Naive thymus-derived CD4-positive, alpha-beta T cell (primary cell): ENCODE results near the gene MAPKAP1. TPM values are rescaled to one million over a fixed set of nuclear protein-coding genes. Genes with fewer than 3 reads are reported as not detected.
A peak's percentile ranks its signal among the peaks of the same experiment; 100 is the strongest.

ENCODE experiments used
- ATAC-seq: fragments of 150-1000 bp; cut with Tn5 transposase; 2 replicates; pipeline ENCODE4 v1.10.0; 2021; ENCODE audit warnings: mild to moderate bottlenecking, moderate library complexity
- CTCF ChIA-PET: fragments of 350-600 bp; sonication (Branson Sonifier 250); formaldehyde crosslinking; loops from one replicate; lab custom pipeline; 2021; ENCODE audit warnings: antibody characterized with exemption; lab: Charles Lee
- POLR2A ChIA-PET: fragments of 350-600 bp; sonication (Branson Sonifier 250); formaldehyde crosslinking; loops from one replicate; lab custom pipeline; 2021; ENCODE audit warnings: antibody characterized with exemption, inconsistent platforms; lab: Charles Lee
- DNase-seq, 9 donors: peaks; one replicate each; pipeline versions ENCODE4 v3.0.0 to v3.0.0-alpha.2; 2020 to 2022; ENCODE audit warnings: mixed read lengths in 1 of 9
- H3K27ac ChIP-seq: one replicate; pipeline ENCODE4 v1.7.0; 2013; ENCODE audit warnings: mild to moderate bottlenecking, low read depth, low read length, moderate library complexity
- H3K27me3 ChIP-seq, 2 donors: one replicate each; pipeline ENCODE4 v1.7.0; 2013; ENCODE audit warnings: low read length in 2 of 2, mild to moderate bottlenecking in 2 of 2, moderate library complexity in 2 of 2; ENCODE audit not compliant: control insufficient read depth in 2 of 2, insufficient read depth in 2 of 2
- H3K36me3 ChIP-seq, 3 experiments: 1 replicate in 2 of 3; 2 replicates in 1 of 3; pipeline ENCODE4 v1.7.0; 2013; ENCODE audit warnings: low read length in 3 of 3, mild to moderate bottlenecking in 3 of 3, moderate library complexity in 1 of 3; ENCODE audit not compliant: insufficient read depth in 3 of 3, control insufficient read depth in 2 of 3
- H3K4me1 ChIP-seq, 2 donors: one replicate each; pipeline ENCODE4 v1.7.0; 2013; ENCODE audit warnings: low read length in 2 of 2, mild to moderate bottlenecking in 2 of 2, moderate library complexity in 1 of 2; ENCODE audit not compliant: control insufficient read depth in 2 of 2, insufficient read depth in 2 of 2
- H3K4me3 ChIP-seq: 2 replicates; pipeline ENCODE4 v1.7.0; 2013; ENCODE audit warnings: mild to moderate bottlenecking, low read length
- H3K9me3 ChIP-seq, 3 experiments: 1 replicate in 2 of 3; 2 replicates in 1 of 3; pipeline ENCODE4 v1.7.0; 2013; ENCODE audit warnings: low read length in 3 of 3; ENCODE audit not compliant: control insufficient read depth in 2 of 3
- H3K27ac Mint-ChIP-seq, 9 donors: one replicate each; pipeline ENCODE4 v1.8.0; 2020 to 2022; ENCODE audit warnings: mixed read lengths in 9 of 9, mild to moderate bottlenecking in 8 of 9, moderate library complexity in 5 of 9, inconsistent platforms in 2 of 9
- H3K27me3 Mint-ChIP-seq, 5 donors: one replicate each; pipeline ENCODE4 v1.8.0; 2021 to 2022; ENCODE audit warnings: mixed read lengths in 5 of 5, mild to moderate bottlenecking in 1 of 5
- H3K36me3 Mint-ChIP-seq, 5 donors: one replicate each; pipeline ENCODE4 v1.8.0; 2020 to 2022; ENCODE audit warnings: mixed read lengths in 5 of 5, mild to moderate bottlenecking in 3 of 5, inconsistent platforms in 1 of 5
- H3K4me1 Mint-ChIP-seq, 7 donors: one replicate each; pipeline ENCODE4 v1.8.0; 2020 to 2022; ENCODE audit warnings: mixed read lengths in 7 of 7, mild to moderate bottlenecking in 3 of 7, inconsistent platforms in 1 of 7
- H3K4me3 Mint-ChIP-seq, 10 donors: one replicate each; pipeline ENCODE4 v1.8.0; 2020 to 2022; ENCODE audit warnings: mild to moderate bottlenecking in 10 of 10, mixed read lengths in 10 of 10, moderate library complexity in 6 of 10, inconsistent platforms in 2 of 10
- H3K9me3 Mint-ChIP-seq, 11 donors: one replicate each; pipeline ENCODE4 v1.8.0; 2020 to 2022; ENCODE audit warnings: mixed read lengths in 11 of 11, mild to moderate bottlenecking in 4 of 11, inconsistent platforms in 1 of 11, moderate library complexity in 1 of 11
- intact Hi-C, 2 donors: fragments of 100-400 bp; cut with micrococcal nuclease; formaldehyde crosslinking; loops; one replicate each; pipeline ENCODE4 v1.15.1; 2023
- polyA plus RNA-seq, 2 donors: library from polyadenylated mRNA; unstranded; fragments of 300-500 nt; fragmentation: Illumina TruSeq; gene quantifications; one replicate each; pipeline ENCODE4 v1.2.3, GENCODE V29; 2021
- total RNA-seq, 6 experiments: library from RNA in 5 of 6; stranded (reverse) in 5 of 6; gene quantifications; 1 replicate in 5 of 6; 2 replicates in 1 of 6; pipeline ENCODE4 v1.2.3 and lab custom pipeline; 2021 to 2026

The MAPKAP1 gene
- total and polyA plus RNA-seq, 7 experiments from 2014 or later, result 41.3 to 73.6 (median 55.8) TPM

DNA sequence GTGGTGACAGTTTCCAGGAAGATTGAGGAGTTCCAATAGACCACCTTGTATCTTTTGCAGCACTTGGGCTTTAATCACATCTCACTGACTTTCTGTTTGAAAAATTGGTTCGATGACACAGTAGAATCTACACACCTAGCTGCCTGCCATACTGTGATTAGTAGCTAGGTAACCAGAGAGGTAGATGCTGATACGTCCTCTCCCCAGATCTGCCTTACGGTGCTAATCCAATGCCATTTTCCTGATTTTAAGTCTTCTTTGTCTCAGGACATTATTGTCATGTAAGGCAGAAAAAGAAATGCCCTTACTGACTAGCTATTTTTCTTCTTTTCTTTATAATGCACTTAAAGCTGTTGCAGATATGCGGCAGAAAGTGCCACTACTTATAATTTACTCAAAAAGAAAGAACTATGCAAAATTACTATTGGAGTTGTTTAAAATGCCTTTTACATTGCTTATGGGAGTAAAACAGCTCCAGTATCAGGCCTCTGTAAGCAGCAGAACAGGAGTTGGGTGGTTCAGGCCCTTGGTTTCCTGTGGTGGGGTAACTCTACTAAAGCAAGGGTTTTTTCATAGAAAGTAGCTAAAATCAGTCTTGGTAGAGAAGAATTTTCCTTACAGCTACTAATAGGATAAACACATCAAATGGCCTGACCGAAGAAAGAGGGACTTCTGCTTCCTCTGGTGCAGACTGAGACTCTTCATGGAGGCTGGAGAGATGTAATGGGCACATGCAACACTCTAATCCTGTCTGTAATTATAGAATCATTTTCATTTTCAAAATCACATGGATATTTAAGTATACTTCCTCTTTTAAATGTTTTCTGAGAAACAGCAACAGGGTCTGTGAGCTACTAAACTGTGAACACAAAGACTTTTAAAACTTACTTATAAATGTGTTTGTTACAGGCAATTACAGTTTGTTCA lies 177.2 kb downstream of the MAPKAP1 start:
- ChIA-PET CTCF (interaction anchor here (0.7 kb wide), 1 partner anchor 8 kb away, joined by 4 read pairs; no protein-coding TSS in a partner anchor), POLR2A (interaction anchor here (0.6 to 1.0 kb wide), 3 partner anchors 8 to 299 kb away, joined by 3 to 4 read pairs (median 3); no protein-coding TSS in a partner anchor)
- H3K4me1 ChIP-seq, result no peaks in the 10 kb centered on the region
- H3K27ac ChIP-seq, result no peak overlapping the region
- DNase-seq (no peak), ATAC-seq (peak; percentile 48)
- Mint-ChIP-seq H3K27ac (peak overlapping the region in 4 of 9 donors; percentile 9 to 79 (median 30)), H3K4me1 (peaks cover 5 to 48% (median 32%) of the 10 kb centered on the region in 7 donors), H3K36me3 (peaks cover 0 to 24% (median 5%) of the 10 kb centered on the region in 5 donors), H3K27me3 (no peaks in the 10 kb centered on the region), H3K4me3 (peak overlapping the region in 1 of 10 donors; percentile 0), H3K9me3 (no peaks in the 10 kb centered on the region)
- no peak overlapping the region for H3K4me3 ChIP-seq
- H3K9me3 ChIP-seq, result no peaks in the 10 kb centered on the region
- intact Hi-C loops, result loop anchor here in 1 of 2 donors (1.0 to 2.0 kb wide), 2 partner anchors 8 to 13 kb away; no protein-coding TSS in a partner anchor
- no peaks in the 10 kb centered on the region for H3K27me3 ChIP-seq
- H3K36me3 ChIP-seq, result peaks cover 0 to 3% (median 0%) of the 10 kb centered on the region in 3 experiments

- intact Hi-C loops, result no loop called here
- ATAC-seq, result no peak
- Histone ChIP-seq H3K9me3 (no peaks in the 10 kb centered on the region), H3K27ac (no peak overlapping the region), H3K4me3 (no peak overlapping the region), H3K4me1 (no peaks in the 10 kb centered on the region), H3K27me3 (no peaks in the 10 kb centered on the region), H3K36me3 (peaks cover 0 to 3% (median 0%) of the 10 kb centered on the region in 3 experiments)
- CTCF ChIA-PET, result no interaction called here
- Mint-ChIP-seq H3K36me3 (peaks cover 0 to 26% (median 5%) of the 10 kb centered on the region in 5 donors), H3K4me3 (no peak overlapping the region), H3K27me3 (no peaks in the 10 kb centered on the region), H3K4me1 (peaks cover 5 to 55% (median 34%) of the 10 kb centered on the region in 7 donors), H3K9me3 (no peaks in the 10 kb centered on the region), H3K27ac (peak overlapping the region in 3 of 9 donors; percentile 22 to 50 (median 48))
- POLR2A ChIA-PET, result interaction anchor here (0.6 kb wide), 1 partner anchor 300 kb away, joined by 3 read pairs; no protein-coding TSS in a partner anchor
- no peak for DNase-seq
Observed at GRCh38 chr9:125529107-125529506, 177.9 kb downstream of the MAPKAP1 start.

DNA sequence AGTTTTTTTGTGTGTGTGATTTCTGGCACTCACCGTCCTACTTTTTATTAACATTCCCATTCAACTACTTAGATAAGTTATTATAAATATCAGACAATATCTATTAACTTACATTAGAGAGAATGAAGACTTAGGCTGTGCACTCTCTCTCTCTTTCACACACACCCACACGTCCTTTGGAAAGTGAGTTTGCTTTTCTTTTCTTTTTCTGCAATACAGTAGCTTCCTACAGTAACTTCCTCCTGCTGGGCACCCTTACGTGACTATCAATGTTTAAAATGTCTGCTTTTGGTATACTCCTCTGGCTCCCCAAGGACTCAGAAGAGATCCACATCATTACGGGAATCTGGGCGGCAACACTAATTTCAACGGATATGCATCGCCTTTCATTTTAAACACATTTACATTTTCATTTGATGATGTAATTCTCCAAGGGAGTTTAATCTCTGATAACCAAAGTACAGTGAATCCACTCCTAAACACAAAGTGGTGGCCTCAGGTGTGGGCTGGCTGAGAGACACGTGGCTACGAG lies 179.5 kb downstream of the MAPKAP1 start:
- ChIA-PET CTCF (no interaction called here), POLR2A (no interaction called here)
- Mint-ChIP-seq H3K27ac (no peak overlapping the region), H3K4me1 (peaks cover 17 to 68% (median 45%) of the 10 kb centered on the region in 7 donors), H3K4me3 (no peak overlapping the region), H3K36me3 (peaks cover 0 to 21% (median 10%) of the 10 kb centered on the region in 5 donors), H3K27me3 (no peaks in the 10 kb centered on the region), H3K9me3 (no peaks in the 10 kb centered on the region)
- intact Hi-C loops, result no loop called here
- no peak for DNase-seq
- Histone ChIP-seq H3K4me3 (no peak overlapping the region), H3K36me3 (peaks cover 0 to 3% (median 0%) of the 10 kb centered on the region in 3 experiments), H3K27ac (no peak overlapping the region), H3K4me1 (peaks cover under 1 to 8% of the 10 kb centered on the region in 2 donors), H3K9me3 (no peaks in the 10 kb centered on the region), H3K27me3 (no peaks in the 10 kb centered on the region)
- ATAC-seq, result no peak

DNA sequence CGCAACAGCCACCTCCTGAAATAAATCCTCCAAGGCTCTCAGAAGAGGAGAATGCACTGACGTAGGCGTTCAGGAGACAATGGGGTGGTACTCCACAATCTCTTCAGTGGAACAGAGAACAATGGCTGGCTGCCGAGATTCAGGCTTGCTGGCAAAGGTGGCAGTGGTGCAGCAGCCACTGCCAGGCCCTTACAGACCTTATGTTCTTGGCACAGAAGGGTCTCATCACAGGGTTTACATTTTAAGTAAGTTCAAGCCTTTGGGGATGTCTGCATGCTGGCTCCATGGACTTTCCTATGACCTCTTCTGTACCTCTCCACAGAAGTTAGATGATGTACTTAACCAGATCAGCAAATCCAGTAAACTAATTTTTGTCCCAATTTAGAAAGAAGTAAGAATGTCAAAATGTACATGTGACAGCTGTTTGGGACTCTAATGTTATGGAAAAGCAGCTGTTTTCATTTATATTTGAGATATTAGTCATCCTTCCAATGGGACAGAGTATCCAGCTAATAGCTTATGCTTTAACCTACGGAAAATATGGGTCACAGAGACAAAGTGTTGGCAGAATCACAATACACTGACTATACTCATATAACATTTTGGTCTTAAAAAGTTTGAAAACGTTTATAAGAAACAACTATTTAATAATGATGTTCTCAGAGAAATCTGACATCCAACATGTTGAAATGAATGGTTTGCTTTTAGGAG lies 180.9 kb downstream of the MAPKAP1 start:
- no peak for ATAC-seq
- Mint-ChIP-seq H3K9me3 (no peaks in the 10 kb centered on the region), H3K27me3 (no peaks in the 10 kb centered on the region), H3K27ac (no peak overlapping the region), H3K4me1 (peaks cover 27 to 71% (median 51%) of the 10 kb centered on the region in 7 donors), H3K36me3 (peaks cover 0 to 17% (median 7%) of the 10 kb centered on the region in 5 donors), H3K4me3 (no peak overlapping the region)
- intact Hi-C loops, result no loop called here
- no peak overlapping the region for H3K27ac ChIP-seq
- no peak overlapping the region for H3K4me3 ChIP-seq
- ChIA-PET CTCF (no interaction called here), POLR2A (no interaction called here)
- peaks cover 0 to 3% (median 0%) of the 10 kb centered on the region in 3 experiments for H3K36me3 ChIP-seq
- peaks cover 8 to 20% of the 10 kb centered on the region in 2 donors for H3K4me1 ChIP-seq
- no peaks in the 10 kb centered on the region for H3K9me3 ChIP-seq
- H3K27me3 ChIP-seq, result no peaks in the 10 kb centered on the region
- no peak for DNase-seq

DNA sequence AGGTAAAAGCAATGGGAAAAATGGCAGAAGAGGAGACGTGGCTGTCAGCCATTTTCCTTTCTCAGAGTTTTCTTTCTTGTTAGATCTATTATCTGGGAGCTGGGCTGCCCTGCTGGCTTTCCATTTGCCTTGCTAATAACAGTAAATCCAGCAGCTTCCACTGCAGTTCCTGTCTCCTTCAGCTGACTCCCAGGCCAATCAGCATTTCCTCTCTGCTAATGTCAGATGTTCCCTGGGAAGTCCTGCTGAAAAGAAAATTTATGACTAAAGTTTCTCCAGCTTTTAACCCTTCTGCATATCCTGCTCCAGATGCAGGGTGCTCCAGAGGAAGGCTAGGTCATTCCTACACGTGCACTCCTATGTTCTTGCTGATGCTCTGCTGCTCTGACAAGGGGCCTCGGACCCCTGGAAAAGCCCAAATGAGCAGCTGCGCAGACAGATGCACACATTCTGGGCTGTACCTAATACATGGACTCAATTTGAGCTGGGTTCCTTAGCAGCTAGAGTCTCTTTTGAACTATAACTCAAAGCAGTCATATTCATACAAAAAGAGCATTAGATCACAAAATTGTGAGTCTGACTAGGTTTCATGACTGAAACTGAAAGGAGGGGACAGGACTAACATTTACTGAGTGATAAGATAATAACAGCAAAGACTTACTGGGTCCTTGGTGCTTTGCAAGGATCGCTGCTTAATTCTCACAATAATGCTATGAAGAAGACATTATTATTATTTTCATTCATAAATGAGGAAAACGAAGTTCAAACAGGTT lies 182.2 kb downstream of the MAPKAP1 start:
- DNase-seq, result no peak
- Mint-ChIP-seq H3K27me3 (no peaks in the 10 kb centered on the region), H3K36me3 (peaks cover 3 to 22% (median 11%) of the 10 kb centered on the region in 5 donors), H3K4me3 (no peak overlapping the region), H3K27ac (peak overlapping the region in 1 of 9 donors; percentile 67), H3K4me1 (peaks cover 24 to 60% (median 41%) of the 10 kb centered on the region in 7 donors), H3K9me3 (no peaks in the 10 kb centered on the region)
- Histone ChIP-seq H3K27ac (no peak overlapping the region), H3K9me3 (no peaks in the 10 kb centered on the region), H3K4me3 (no peak overlapping the region), H3K4me1 (peaks cover 8 to 20% of the 10 kb centered on the region in 2 donors), H3K27me3 (no peaks in the 10 kb centered on the region), H3K36me3 (peaks cover 0 to 3% (median 0%) of the 10 kb centered on the region in 3 experiments)
- CTCF ChIA-PET, result interaction anchor here (0.6 to 1.1 kb wide), 3 partner anchors 12 to 1999 kb away, joined by 3 to 4 read pairs (median 3); no protein-coding TSS in a partner anchor
- intact Hi-C loops, result no loop called here
- ATAC-seq, result no peak
- POLR2A ChIA-PET, result no interaction called here
